Subcutaneous adipose tissue (tissue), 4 donors: ENCODE measurements around the gene NANS. TPM values are rescaled to one million over a fixed set of nuclear protein-coding genes. Genes with fewer than 3 reads are reported as not detected.

ENCODE experiments used
- total RNA-seq, 4 donors: library from RNA; depleted of rRNA; stranded (reverse); fragments of >200 nt; gene quantifications; one replicate each; pipeline ENCODE4 v1.1.0, GENCODE V29; 2016
- TF ChIP-seq, protein P1 (sequence below): fragments of 450-650 bp; IDR thresholded peaks from one replicate; pipeline ENCODE4 v1.5.1; 2016; ENCODE audit warnings: low read depth, mild to moderate bottlenecking, control low read depth, antibody characterized with exemption, moderate library complexity

NANS gene
- total RNA-seq, 4 donors from 2014 or later = 27.7 to 58.6 (median 41.9) TPM

DNA sequence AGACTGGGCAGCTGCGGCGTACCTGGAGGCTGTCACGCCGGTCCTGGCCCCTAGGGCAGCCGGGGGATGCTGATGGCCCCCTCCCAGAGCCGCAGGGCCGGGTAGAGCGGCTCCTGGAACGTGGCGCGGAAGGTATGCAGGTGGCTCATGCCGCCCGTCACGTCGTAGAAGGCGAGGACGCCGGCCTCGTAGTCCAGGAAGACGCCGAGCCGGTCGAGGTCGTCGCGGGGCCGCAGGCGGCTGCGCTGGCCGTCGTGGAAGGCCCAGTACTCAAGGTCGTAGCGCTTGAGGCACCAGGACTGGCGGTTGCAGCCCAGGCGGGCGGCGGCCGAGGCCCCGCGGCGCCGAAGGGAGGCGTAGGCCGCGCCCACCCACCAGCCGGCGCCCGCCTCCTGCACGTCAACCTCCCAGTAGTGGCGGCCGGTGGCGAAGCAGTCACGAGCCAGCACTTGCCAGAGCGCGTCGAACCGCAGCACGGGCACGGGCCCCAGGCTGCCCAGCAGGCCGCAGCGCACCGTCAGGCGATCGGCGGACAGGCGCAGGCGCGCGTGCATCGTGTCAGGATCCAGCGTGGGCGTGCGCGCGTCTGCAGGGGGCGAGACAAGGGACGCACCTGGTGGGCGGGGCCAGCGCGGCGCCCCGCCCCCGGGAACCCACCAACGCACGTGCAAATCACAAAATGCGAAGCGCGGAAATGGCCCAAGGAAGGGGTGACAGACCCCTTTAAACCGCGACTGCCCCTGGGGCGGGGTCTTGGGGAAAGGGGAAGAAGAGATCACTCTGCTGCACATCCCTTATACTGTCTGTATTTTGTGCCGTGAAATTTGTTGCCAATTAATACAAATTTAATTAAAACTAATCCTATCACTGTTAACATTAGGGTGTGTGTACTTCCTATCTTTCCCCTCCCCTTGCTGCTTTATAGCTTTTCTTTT lies 31.2 kb downstream of the NANS start:
- TF ChIP-seq, protein P1, sequence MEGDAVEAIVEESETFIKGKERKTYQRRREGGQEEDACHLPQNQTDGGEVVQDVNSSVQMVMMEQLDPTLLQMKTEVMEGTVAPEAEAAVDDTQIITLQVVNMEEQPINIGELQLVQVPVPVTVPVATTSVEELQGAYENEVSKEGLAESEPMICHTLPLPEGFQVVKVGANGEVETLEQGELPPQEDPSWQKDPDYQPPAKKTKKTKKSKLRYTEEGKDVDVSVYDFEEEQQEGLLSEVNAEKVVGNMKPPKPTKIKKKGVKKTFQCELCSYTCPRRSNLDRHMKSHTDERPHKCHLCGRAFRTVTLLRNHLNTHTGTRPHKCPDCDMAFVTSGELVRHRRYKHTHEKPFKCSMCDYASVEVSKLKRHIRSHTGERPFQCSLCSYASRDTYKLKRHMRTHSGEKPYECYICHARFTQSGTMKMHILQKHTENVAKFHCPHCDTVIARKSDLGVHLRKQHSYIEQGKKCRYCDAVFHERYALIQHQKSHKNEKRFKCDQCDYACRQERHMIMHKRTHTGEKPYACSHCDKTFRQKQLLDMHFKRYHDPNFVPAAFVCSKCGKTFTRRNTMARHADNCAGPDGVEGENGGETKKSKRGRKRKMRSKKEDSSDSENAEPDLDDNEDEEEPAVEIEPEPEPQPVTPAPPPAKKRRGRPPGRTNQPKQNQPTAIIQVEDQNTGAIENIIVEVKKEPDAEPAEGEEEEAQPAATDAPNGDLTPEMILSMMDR = no peak

DNA sequence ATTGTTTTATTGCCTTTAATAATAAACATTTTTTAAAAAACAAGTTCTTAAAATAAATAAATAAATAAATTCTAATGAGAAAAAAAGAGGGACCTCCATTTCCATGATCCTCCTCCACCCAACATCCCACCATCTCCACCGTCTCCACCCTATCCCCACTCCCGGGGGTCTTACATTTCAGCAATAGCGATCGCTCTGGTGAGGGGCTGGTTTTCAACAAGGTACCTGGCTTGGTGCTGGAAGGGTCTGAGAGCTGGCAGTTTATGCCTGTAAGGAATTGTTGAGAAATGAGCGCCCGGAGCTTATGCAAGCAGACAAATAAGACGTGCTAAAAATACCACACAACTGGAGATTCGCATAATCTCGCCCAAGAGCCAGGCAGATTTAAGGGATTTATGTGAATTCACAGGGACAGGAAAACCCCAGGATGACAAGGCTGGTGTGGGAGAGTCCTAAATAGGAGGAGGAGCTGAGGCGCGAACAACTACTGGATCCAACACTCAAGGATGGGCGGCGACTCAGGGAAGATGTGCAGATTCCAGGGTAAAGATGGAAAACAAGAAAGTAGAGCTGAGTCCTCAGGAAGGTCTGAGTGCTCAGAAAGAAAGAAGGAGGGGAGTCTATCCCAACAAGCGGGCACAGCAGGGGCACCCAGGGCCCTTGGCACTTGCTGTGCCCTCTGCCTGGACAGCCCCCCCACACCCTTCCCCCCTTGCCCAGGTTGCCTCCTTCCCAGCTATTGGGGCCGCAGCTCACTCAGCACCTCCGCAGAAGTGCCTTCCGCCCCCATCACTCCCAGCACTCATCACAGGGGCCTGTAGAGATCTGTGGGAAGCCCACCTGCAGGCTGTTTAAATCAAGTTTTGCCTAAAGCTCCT lies 35.4 kb downstream of the NANS start:
- TF ChIP-seq, protein P1 = no peak

DNA sequence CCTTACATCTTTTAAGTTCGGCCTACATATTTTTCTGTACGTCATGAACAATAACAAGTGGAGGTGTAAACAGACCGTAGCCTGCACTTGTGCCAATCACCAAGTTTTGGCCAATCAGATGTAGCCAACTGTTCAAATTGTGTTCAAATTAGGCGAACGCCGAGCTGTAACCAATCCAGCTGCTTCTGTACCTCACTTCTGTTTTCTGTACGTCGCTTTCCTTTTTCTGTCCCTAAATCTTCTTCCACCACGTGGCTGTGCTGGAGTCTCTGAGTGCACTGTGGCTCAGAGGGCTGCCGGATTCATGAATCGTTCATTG lies 36.0 kb downstream of the NANS start:
- TF ChIP-seq, protein P1 = no peak

DNA sequence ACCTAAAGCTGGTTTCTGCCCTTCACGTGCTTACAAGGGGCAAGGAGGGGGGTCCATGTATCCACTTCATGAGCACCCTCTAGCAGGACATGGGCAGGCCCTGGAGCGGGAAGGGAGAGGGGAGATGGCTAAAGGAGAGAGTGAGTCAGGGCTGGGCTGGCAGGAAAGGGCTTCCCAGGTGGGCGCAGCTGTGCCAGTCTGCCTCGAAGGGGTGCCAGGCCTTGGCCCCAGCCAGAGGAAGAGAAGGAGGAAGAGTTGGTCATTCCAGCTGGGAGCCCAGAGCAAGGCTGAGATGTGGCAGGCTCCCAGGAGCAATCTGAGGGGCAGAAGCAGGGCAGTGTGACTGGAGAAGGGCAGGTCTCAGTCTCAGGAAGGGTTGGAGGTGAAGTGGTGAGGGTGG lies 37.8 kb downstream of the NANS start:
- TF ChIP-seq, protein P1 = no peak

DNA sequence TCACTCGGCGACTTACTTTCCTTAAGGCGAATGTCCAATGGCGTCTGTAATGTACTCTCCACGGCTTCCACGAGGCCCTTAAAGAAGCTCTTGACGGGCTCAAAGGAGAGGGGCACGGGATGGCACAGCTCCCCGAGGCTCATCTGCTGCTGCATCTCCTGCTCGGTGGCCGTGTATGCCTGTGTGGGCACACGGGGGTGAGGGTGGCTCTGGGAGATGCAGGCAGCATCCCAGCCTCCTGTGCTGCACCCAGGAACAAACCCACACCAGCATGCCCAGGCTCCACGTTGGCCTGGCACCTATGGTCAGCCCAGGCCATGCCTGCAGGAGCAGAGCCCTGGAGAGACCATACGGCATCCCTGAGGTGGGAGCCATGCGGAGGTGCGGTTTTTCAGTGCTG lies 38.3 kb downstream of the NANS start:
- TF ChIP-seq, protein P1 = no peak

DNA sequence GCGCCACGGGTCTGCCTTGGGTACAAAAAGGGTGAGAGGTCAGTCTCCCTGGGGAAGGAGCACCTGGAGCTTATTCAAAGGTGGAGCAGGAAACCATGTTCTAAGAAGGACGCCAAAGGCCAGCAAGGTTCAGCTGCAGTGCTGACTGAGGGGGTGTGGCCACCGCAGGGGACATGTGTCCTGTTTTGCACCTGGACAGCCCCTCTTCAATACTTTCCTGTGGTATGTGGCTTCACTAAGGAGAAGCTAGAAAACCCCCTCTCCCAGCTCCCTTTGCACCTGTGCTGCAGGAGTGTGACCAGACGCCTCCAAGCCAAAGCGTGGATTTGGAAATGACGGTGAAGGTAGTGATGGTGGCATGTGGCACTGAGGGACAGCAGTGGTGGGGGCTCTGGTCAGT lies 38.9 kb downstream of the NANS start:
- TF ChIP-seq, protein P1 = no peak

DNA sequence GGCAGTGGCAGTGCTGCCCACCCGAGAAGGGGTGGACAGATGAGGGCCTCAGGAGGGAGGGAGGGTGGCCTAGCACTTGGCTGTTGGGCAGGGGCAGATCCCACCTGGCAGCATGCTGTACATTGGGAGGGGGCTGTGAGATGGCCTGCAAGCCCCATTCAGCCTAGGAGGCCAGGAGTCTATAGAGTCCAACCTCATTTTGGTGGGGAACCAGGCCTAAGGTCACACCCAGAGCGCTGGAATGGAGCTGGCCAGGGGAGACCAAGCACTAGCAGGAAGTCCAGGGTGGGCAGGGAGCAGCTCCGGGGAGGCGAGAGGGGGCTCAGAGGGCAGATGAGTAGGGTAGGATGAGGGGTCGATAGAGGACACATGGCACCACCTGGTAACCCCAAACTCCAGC lies 39.6 kb downstream of the NANS start:
- TF ChIP-seq, protein P1 = no peak
